ENCODE measurements around the gene L1TD1. TPM values are rescaled to one million over a fixed set of nuclear protein-coding genes. Genes with fewer than 3 reads are reported as not detected.
A peak's percentile ranks its signal among the peaks of the same experiment; 100 is the strongest.
"Not testable (repeated sequence)": the region's sequence is repeated elsewhere in the genome, so short reads cannot be mapped to it uniquely, and the experiment has no call there.

The L1TD1 gene, protein sequence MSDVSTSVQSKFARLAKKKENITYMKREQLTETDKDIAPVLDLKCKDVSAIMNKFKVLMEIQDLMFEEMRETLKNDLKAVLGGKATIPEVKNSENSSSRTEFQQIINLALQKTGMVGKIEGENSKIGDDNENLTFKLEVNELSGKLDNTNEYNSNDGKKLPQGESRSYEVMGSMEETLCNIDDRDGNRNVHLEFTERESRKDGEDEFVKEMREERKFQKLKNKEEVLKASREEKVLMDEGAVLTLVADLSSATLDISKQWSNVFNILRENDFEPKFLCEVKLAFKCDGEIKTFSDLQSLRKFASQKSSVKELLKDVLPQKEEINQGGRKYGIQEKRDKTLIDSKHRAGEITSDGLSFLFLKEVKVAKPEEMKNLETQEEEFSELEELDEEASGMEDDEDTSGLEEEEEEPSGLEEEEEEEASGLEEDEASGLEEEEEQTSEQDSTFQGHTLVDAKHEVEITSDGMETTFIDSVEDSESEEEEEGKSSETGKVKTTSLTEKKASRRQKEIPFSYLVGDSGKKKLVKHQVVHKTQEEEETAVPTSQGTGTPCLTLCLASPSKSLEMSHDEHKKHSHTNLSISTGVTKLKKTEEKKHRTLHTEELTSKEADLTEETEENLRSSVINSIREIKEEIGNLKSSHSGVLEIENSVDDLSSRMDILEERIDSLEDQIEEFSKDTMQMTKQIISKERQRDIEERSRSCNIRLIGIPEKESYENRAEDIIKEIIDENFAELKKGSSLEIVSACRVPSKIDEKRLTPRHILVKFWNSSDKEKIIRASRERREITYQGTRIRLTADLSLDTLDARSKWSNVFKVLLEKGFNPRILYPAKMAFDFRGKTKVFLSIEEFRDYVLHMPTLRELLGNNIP
- polyA plus RNA-seq (2012; ENCODE audit: low read depth, missing spikeins) = not detected

DNA sequence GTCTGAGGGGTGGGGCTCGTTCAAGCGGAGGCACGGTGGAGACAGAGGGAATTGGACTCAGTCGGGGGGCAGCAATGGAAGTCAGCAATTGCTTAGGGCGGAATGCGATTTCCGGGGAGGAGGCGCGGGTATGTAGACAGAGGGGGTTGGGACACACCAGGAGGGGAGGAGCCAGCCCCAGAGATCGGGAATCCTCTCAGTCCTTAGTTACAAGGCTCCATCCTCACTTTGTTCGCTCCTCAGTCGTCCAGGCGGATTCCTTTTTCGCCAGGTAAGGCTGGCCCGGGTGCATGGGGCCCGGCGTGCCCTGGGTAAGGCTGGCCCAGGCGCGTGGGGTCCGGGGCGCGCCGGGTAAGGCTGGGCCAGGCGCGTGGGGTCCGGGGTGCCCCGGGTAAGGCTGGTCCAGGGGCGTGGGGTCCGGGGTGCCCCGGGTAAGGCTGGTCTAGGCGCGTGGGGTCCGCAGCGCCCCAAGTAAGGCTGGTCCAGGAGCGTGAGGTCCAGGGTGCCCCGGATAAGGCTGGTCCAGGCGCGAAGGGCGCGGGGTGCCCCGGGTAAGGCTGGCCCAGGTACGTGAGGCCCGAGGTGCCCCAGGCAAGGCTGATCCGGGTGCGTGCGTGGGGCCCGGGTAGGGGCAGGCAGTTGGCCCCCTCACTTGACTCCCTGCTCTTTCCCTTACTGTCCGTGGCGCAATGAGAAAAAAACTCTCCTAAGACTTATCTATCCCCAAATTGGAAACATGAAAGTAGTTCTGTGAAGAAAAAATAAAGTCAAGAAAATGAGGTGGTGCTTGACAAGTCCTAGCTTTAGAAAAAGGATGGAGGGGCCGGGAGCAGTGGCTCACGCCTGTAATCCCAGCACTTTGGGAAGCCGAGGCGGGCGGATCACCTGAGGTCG is at the start of gene L1TD1:
Gene L1TD1, plus strand, starts transcription at position 199 of the 894 bp plus-strand sequence. CDS start 11,780 bp downstream, outside the sequence.
- TF ChIP-seq POU2F2 (IDR thresholded peaks at IDR 0.05; ENCODE audit: low read depth, low read length) (no peak), TAF1 (IDR thresholded peaks at IDR 0.05; ENCODE audit: low read depth, low read length) (no peak), PAX5 (IDR thresholded peaks at IDR 0.05; ENCODE audit: insufficient read depth, low read length, severe bottlenecking) (no peak), SPI1 (IDR thresholded peaks at IDR 0.05; ENCODE audit: low read depth, low read length) (no peak), POLR2AphosphoS5 (IDR thresholded peaks at IDR 0.05; ENCODE audit: low read depth, low read length) (no peak), POLR2A (IDR thresholded peaks at IDR 0.05; ENCODE audit: low read depth, low read length) (no peak)
- DNase-seq (ENCODE audit: insufficient read length, low spot score) (no peak), FAIRE-seq (no peak)

DNA sequence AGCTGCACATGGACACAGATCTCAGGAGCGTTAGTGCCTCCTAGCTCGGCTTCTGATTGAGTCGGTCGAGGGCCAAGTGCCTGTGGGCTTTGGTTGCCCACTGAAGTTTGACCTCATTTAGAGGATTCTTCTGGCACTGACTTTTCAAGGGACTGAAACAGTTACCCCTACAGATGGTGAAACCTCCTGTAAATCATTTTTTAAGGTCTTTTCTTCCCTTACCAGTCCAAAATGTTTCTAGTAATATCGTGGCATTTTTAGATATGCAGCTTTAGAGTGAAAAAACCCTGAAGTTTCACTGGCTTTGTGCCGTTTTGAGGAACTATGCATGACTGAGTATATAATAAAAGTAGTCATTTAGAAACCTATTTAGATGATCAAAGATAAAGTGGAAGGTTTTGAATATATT is 34.7 kb upstream of the L1TD1 start:
- FAIRE-seq (no peak), DNase-seq (ENCODE audit: insufficient read length, low spot score) (no peak)
- peak; percentile 37 for TF ChIP-seq PAX5 (IDR thresholded peaks at IDR 0.05; ENCODE audit: insufficient read depth, low read length, severe bottlenecking)
- TF ChIP-seq SPI1 (IDR thresholded peaks at IDR 0.05; ENCODE audit: low read depth, low read length) = no peak

DNA sequence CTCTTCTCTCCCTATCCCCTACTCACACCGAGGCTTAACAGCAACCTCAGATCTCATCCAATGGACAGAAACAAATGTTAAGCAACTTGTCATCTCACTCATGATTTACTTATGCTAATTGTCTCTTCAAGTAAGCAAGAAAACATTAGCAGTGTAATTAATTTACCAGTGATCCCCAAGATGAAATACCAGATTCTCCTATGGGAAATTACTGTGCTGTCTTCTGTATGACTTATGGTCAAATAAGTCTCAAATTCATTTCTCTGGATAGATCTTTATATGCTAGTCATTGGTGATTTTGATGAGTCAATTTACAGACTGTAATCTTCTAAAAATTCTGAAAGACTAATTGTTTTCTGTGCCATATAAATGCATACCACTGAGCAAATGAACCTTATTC is 32.9 kb upstream of the L1TD1 start:
- DNase-seq (ENCODE audit: insufficient read length, low spot score) (no peak), FAIRE-seq (no peak)
- TF ChIP-seq SPI1 (IDR thresholded peaks at IDR 0.05; ENCODE audit: low read depth, low read length) = no peak
- TF ChIP-seq POLR2A (IDR thresholded peaks at IDR 0.05; ENCODE audit: low read depth, low read length) = no peak
- TF ChIP-seq PAX5 (IDR thresholded peaks at IDR 0.05; ENCODE audit: insufficient read depth, low read length, severe bottlenecking) = no peak
- TF ChIP-seq TAF1 (IDR thresholded peaks at IDR 0.05; ENCODE audit: low read depth, low read length) = no peak
- no peak for TF ChIP-seq POU2F2 (IDR thresholded peaks at IDR 0.05; ENCODE audit: low read depth, low read length)
- no peak for TF ChIP-seq POLR2AphosphoS5 (IDR thresholded peaks at IDR 0.05; ENCODE audit: low read depth, low read length)

DNA sequence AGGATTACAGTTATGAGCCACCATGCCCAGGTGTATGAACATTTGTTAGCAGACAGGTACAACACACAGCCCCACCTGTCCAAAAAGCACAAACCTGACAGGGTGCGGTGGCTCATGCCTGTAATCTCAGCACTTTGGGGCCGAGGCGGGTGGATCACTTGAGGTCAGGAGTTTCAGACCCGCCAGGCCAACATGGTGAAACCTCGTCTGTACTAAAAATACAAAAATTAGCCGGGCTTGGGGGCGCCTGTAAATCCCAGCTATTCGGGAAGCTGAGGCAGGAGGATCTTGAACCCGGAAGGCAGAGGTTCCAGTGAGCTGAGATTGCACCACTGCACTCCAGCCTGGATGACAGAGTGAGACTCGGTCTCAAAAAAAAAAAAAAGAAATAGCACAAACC is 24.3 kb upstream of the L1TD1 start:
- not testable (repeated sequence) for FAIRE-seq; DNase-seq (ENCODE audit: insufficient read length, low spot score)

DNA sequence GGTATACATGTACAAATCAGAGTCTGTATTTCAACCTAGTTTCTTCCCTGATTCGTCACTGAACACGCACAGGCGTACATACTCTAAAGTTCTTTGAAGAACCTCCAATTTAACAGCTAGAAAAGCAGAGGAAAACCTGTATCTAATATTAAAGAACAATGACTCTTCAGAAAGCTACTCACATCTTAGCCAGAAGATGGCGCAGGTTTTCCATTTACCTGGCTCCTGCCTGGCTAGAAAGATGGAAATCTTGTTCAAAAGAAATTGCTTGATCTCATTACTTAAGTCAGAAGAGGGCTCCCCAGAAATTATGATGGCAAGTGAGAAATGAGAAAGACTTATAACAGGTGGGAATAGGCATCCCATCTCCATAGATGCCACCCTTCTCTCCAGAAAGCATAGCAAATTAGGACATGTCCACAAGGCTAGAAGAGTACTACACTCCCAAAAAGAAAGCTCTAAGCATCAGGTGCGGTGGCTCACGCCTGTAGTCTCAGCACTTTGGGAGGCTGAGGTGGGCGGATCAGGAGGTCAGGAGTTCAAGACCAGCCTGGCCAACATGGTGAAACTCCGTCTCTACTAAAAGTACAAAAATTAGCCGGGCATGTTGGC is 19.0 kb upstream of the L1TD1 start:
- no peak for TF ChIP-seq SPI1 (IDR thresholded peaks at IDR 0.05; ENCODE audit: low read depth, low read length)
- no peak for TF ChIP-seq TAF1 (IDR thresholded peaks at IDR 0.05; ENCODE audit: low read depth, low read length)
- no peak for TF ChIP-seq POLR2AphosphoS5 (IDR thresholded peaks at IDR 0.05; ENCODE audit: low read depth, low read length)
- TF ChIP-seq POU2F2 (IDR thresholded peaks at IDR 0.05; ENCODE audit: low read depth, low read length) = no peak
- TF ChIP-seq POLR2A (IDR thresholded peaks at IDR 0.05; ENCODE audit: low read depth, low read length) = no peak
- no peak for TF ChIP-seq PAX5 (IDR thresholded peaks at IDR 0.05; ENCODE audit: insufficient read depth, low read length, severe bottlenecking)
- FAIRE-seq (no peak), DNase-seq (ENCODE audit: insufficient read length, low spot score) (no peak)

DNA sequence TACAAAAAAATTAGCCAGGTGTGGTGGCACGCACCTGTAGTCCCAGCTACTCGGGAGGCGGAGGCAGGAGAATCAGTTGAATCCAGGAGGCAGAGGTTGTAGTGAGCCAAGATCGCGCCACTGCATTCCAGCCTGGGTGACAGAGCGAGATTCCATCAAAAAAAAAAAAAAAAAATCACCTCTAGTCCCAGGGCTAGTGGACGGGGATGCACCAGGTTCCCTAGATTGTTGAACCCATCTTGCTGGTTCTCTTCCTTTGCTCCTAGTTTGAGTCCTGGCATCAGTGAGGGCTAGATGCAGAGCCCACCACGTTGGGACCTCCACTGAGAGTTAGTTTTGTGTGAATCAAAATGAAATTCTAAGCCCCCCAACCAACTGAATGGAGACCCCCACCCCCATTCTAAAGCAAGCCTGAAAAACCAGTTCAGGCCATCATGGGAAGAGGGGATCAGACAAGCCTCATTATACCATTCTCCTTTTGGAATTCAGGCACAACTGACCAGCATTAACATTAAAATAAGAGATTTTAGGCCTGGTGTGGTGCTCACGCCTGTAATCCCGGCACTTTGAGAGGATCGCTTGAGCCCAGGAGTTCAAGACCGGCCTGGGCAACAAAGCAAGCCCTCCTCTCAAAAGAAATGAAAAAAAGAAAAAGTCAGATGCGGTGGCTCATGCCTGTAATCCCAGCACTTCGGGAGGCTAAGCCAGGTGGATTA is 17.9 kb upstream of the L1TD1 start:
- TF ChIP-seq PAX5 (IDR thresholded peaks at IDR 0.05; ENCODE audit: insufficient read depth, low read length, severe bottlenecking) (no peak), POU2F2 (IDR thresholded peaks at IDR 0.05; ENCODE audit: low read depth, low read length) (no peak), POLR2A (IDR thresholded peaks at IDR 0.05; ENCODE audit: low read depth, low read length) (no peak), POLR2AphosphoS5 (IDR thresholded peaks at IDR 0.05; ENCODE audit: low read depth, low read length) (no peak), TAF1 (IDR thresholded peaks at IDR 0.05; ENCODE audit: low read depth, low read length) (no peak), SPI1 (IDR thresholded peaks at IDR 0.05; ENCODE audit: low read depth, low read length) (no peak)
- DNase-seq (ENCODE audit: insufficient read length, low spot score) (no peak), FAIRE-seq (no peak)

DNA sequence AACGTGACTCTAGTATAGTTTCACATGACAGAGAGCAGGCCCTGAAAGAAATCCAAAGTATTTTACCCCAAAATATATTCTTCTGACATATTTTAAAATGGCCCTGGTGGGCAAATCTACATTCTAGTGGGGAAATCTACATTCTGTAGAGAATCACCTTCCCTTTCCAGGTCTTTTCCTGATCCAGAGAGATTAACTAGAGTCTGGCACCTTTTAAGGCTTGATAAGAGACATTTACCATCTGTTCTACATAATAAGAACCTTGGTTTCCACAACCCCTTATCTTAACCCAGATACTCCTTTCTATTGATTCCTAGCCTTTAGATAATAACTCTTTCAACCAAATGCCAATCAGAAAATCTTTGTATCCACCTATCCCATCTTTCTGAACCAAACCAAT is 17.0 kb upstream of the L1TD1 start:
- no peak for FAIRE-seq
- TF ChIP-seq TAF1 (IDR thresholded peaks at IDR 0.05; ENCODE audit: low read depth, low read length) = no peak
- no peak for TF ChIP-seq POLR2A (IDR thresholded peaks at IDR 0.05; ENCODE audit: low read depth, low read length)
- no peak for TF ChIP-seq SPI1 (IDR thresholded peaks at IDR 0.05; ENCODE audit: low read depth, low read length)
- no peak for TF ChIP-seq PAX5 (IDR thresholded peaks at IDR 0.05; ENCODE audit: insufficient read depth, low read length, severe bottlenecking)
- TF ChIP-seq POU2F2 (IDR thresholded peaks at IDR 0.05; ENCODE audit: low read depth, low read length) = no peak
- TF ChIP-seq POLR2AphosphoS5 (IDR thresholded peaks at IDR 0.05; ENCODE audit: low read depth, low read length) = no peak

DNA sequence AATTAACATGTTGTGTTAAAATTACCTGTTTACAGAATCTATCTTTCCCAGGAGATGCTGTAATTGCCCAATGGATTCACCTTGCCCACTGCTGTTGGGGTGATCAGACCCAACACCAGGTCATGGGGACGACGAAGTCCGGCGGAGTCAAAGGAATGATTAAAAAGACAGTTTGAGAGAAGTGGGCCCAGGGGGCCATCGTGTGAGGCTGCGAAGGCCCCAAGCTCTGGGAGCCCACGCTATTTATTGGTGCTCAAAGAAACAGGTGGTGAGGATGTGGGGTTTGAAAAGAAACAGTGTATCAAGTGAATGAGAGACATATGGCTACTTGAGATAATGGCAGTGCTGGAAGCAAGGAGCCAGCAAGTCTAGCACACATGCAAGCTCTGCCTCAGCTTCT is 16.3 kb upstream of the L1TD1 start:
- FAIRE-seq = no peak
- TF ChIP-seq POLR2A (IDR thresholded peaks at IDR 0.05; ENCODE audit: low read depth, low read length) = no peak
- TF ChIP-seq PAX5 (IDR thresholded peaks at IDR 0.05; ENCODE audit: insufficient read depth, low read length, severe bottlenecking) = no peak
- TF ChIP-seq POLR2AphosphoS5 (IDR thresholded peaks at IDR 0.05; ENCODE audit: low read depth, low read length) = no peak
- TF ChIP-seq POU2F2 (IDR thresholded peaks at IDR 0.05; ENCODE audit: low read depth, low read length) = no peak
- TF ChIP-seq TAF1 (IDR thresholded peaks at IDR 0.05; ENCODE audit: low read depth, low read length) = no peak
- no peak for TF ChIP-seq SPI1 (IDR thresholded peaks at IDR 0.05; ENCODE audit: low read depth, low read length)
- DNase-seq (ENCODE audit: insufficient read length, low spot score) = no peak

More for the DNA sequence above, 17.0 kb upstream of the L1TD1 start:
- DNase-seq (ENCODE audit: insufficient read length, low spot score) = no peak

DNA sequence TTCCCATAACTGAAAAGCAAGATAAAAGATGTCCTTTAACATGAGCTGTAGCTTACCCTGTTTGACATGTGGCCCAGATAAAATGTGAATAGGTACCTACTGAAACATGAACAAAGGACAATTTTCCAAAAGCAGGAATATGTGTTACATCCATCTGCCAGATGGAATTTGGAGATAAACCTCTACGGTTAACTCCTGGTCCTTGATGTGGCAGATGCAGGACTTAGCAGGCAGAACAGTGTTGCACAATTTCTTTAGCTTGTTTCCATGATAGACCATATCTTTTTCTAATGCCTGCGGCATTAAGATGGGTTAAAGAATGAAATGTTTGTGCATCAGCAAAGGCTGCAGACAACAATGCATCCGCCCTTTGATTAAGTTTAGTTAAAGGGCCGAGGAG is 14.6 kb upstream of the L1TD1 start:
- not testable (repeated sequence) for FAIRE-seq; DNase-seq (ENCODE audit: insufficient read length, low spot score)

Data from GM12891 (cell line).